K562 (cell line): ENCODE measurements around the gene ARFRP1. TPM values are rescaled to one million over a fixed set of nuclear protein-coding genes. Genes with fewer than 3 reads are reported as not detected.

Experiments
- CBX1 ChIP-seq: sonication (generic); IDR thresholded peaks from 2 replicates; pipeline ENCODE4 v1.6.1; 2016; ENCODE audit warnings: antibody characterized with exemption, low read depth, mild to moderate bottlenecking
- CREM ChIP-seq: IDR thresholded peaks from 2 replicates; pipeline ENCODE4 v1.6.1; 2014; ENCODE audit warnings: antibody characterized with exemption, low read depth
- CTBP1 ChIP-seq: fragments of 450-650 bp; IDR thresholded peaks from 2 replicates; pipeline ENCODE4 v1.6.1; 2016; ENCODE audit warnings: borderline replicate concordance
- ELK3 ChIP-seq: fragments of 450-650 bp; formaldehyde crosslinking; IDR thresholded peaks from 2 replicates; pipeline ENCODE4 v1.4.0; 2020; ENCODE audit warnings: mild to moderate bottlenecking
- EZH2 ChIP-seq: IDR thresholded peaks from 2 replicates; pipeline ENCODE4 v1.6.1; 2012; ENCODE audit warnings: low read depth, mild to moderate bottlenecking, inconsistent platforms, low read length, borderline replicate concordance
- GABPA ChIP-seq: fragments of 200-800 bp; sonication (Bioruptor generic); conservative IDR thresholded peaks from 2 replicates; pipeline ENCODE4 v1.6.1; 2016; ENCODE audit warnings: low read depth, missing genetic modification characterization, missing compliant biosample characterization
- HDAC1 ChIP-seq, 2 experiments: fragments of 450-650 bp; IDR thresholded peaks; 2 replicates each; pipeline ENCODE4 v1.6.1; 2016 to 2017; ENCODE audit warnings: inconsistent platforms in 1 of 2, mild to moderate bottlenecking in 1 of 2, moderate library complexity in 1 of 2
- HLTF ChIP-seq: fragments of 450-650 bp; IDR thresholded peaks from 2 replicates; pipeline ENCODE4 v1.6.1; 2016
- HNRNPH1 ChIP-seq: fragments of 200-400 bp; formaldehyde crosslinking; optimal IDR thresholded peaks from 2 replicates; pipeline ENCODE3; 2017; ENCODE audit warnings: low read depth, mild to moderate bottlenecking, low read length, moderate library complexity
- HOXB6 ChIP-seq: fragments of 250-450 bp; sonication (Bioruptor Pico); IDR thresholded peaks from 2 replicates; pipeline ENCODE4 v1.5.1; 2022; ENCODE audit warnings: mild to moderate bottlenecking, borderline replicate concordance
- MCM3 ChIP-seq: fragments of 450-650 bp; IDR thresholded peaks from 2 replicates; pipeline ENCODE4 v1.6.1; 2016
- MCM7 ChIP-seq, 2 experiments: fragments of 450-650 bp; IDR thresholded peaks; 2 replicates each; pipeline ENCODE4 v1.6.1; 2016 to 2018
- NCOA2 ChIP-seq, 2 experiments: fragments of 450-650 bp; IDR thresholded peaks; 2 replicates each; pipeline ENCODE4 v1.6.1; 2018; ENCODE audit warnings: mild to moderate bottlenecking in 2 of 2, moderate library complexity in 1 of 2; ENCODE audit not compliant: partially characterized antibody in 2 of 2
- NEUROD1 ChIP-seq: fragments of 150-350 bp; IDR thresholded peaks from 2 replicates; pipeline ENCODE4 v1.6.1; 2014; ENCODE audit warnings: borderline replicate concordance, low read length, low read depth; ENCODE audit not compliant: partially characterized antibody
- NFE2L1 ChIP-seq: fragments of 450-650 bp; IDR thresholded peaks from 2 replicates; pipeline ENCODE4 v1.6.1; 2016; ENCODE audit warnings: missing genetic modification characterization, low read depth, mild to moderate bottlenecking, missing compliant biosample characterization, moderate library complexity, borderline replicate concordance
- RBBP5 ChIP-seq: fragments of 200-600 bp; sonication (generic); IDR thresholded peaks from 2 replicates; pipeline ENCODE4 v1.6.1; 2012; ENCODE audit warnings: borderline replicate concordance, mild to moderate bottlenecking, low read length, control low read depth, inconsistent platforms; ENCODE audit not compliant: insufficient read depth, poor library complexity, severe bottlenecking
- SRF ChIP-seq, 2 experiments: fragments of 250-450, 450-650 bp in 1 of 2; sonication (Bioruptor Pico) in 1 of 2; sonication (generic) in 1 of 2; formaldehyde crosslinking; IDR thresholded peaks; 2 replicates each; pipeline versions ENCODE4 v1.5.0 to v1.5.1; 2020 to 2022; ENCODE audit warnings: mild to moderate bottlenecking in 1 of 2, missing genetic modification reagents in 1 of 2
- TCF7L2 ChIP-seq: fragments of 150-350 bp; IDR thresholded peaks from 2 replicates; pipeline ENCODE4 v1.6.1; 2016; ENCODE audit warnings: low read depth, mild to moderate bottlenecking, low read length, moderate library complexity
- TRIM28 ChIP-seq: fragments of 450-650 bp; IDR thresholded peaks from 2 replicates; pipeline ENCODE4 v1.6.1; 2017
- ZBTB34 ChIP-seq: fragments of 250-450 bp; sonication (Bioruptor Pico); IDR thresholded peaks from 2 replicates; pipeline ENCODE4 v1.8.0; 2021; ENCODE audit warnings: mild to moderate bottlenecking, moderate library complexity
- ZC3H11A ChIP-seq: IDR thresholded peaks from 2 replicates; pipeline ENCODE4 v1.6.1; 2012; ENCODE audit warnings: low read depth, low read length, improper control_type of control experiment
- ZFP91 ChIP-seq: sonication (generic); formaldehyde crosslinking; IDR thresholded peaks from 2 replicates; pipeline ENCODE4 v1.8.0; 2022; ENCODE audit warnings: mild to moderate bottlenecking, missing genetic modification reagents
- ZNF3 ChIP-seq: fragments of 250-450 bp; sonication (Bioruptor Pico); IDR thresholded peaks from 2 replicates; pipeline ENCODE4 v1.5.0; 2021; ENCODE audit warnings: mild to moderate bottlenecking, moderate library complexity
- ZNF347 ChIP-seq: fragments of 450-650 bp; formaldehyde crosslinking; IDR thresholded peaks from 2 replicates; pipeline ENCODE4 v1.4.0; 2020; ENCODE audit warnings: low read depth, mild to moderate bottlenecking, moderate library complexity
- ZNF354B ChIP-seq: fragments of 250-450 bp; sonication (Bioruptor Pico); IDR thresholded peaks from 2 replicates; pipeline ENCODE4 v1.4.0; 2020
- ZNF384 ChIP-seq: IDR thresholded peaks from 2 replicates; pipeline ENCODE4 v1.6.1; 2012; ENCODE audit warnings: low read depth, low read length, improper control_type of control experiment
- ZNF696 ChIP-seq: fragments of 250-450 bp; sonication (Bioruptor Pico); conservative IDR thresholded peaks from 2 replicates; pipeline ENCODE4 v1.4.0; 2020; ENCODE audit warnings: mild to moderate bottlenecking, moderate library complexity
- polyA plus RNA-seq, 8 experiments: library from polyadenylated mRNA; depleted of rRNA in 4 of 8; stranded (reverse) in 5 of 8; unstranded in 3 of 8; fragments of >200 nt; fragmentation: Nextera tagmentation in 2 of 8; fragmentation: Illumina TruSeq in 1 of 8; extraction: Ambion mirVana in 2 of 8; extraction: Trizol in 1 of 8; gene quantifications; 2 replicates each; pipeline versions ENCODE4 v1.2.1 to v1.2.3, GENCODE V29; 2011 to 2014; ENCODE audit warnings: inconsistent platforms in 1 of 8, missing spikeins in 1 of 8
- total RNA-seq, 7 experiments: library from RNA; depleted of rRNA in 6 of 7; stranded (reverse); fragments of >200 nt in 6 of 7; fragmentation: Illumina TruSeq in 2 of 7; extraction: Trizol in 2 of 7; gene quantifications; 2 replicates each; pipeline versions ENCODE4 v1.2.1 to v1.2.3, GENCODE V29; 2011 to 2021; ENCODE audit warnings: low replicate concordance in 1 of 7

The ARFRP1 gene
- total and polyA plus RNA-seq, 9 of the 15 experiments (the other 6 are each of a cell fraction or from before 2014, with no cell fraction given) = 2.2 to 78.9 (median 37.3) TPM

DNA sequence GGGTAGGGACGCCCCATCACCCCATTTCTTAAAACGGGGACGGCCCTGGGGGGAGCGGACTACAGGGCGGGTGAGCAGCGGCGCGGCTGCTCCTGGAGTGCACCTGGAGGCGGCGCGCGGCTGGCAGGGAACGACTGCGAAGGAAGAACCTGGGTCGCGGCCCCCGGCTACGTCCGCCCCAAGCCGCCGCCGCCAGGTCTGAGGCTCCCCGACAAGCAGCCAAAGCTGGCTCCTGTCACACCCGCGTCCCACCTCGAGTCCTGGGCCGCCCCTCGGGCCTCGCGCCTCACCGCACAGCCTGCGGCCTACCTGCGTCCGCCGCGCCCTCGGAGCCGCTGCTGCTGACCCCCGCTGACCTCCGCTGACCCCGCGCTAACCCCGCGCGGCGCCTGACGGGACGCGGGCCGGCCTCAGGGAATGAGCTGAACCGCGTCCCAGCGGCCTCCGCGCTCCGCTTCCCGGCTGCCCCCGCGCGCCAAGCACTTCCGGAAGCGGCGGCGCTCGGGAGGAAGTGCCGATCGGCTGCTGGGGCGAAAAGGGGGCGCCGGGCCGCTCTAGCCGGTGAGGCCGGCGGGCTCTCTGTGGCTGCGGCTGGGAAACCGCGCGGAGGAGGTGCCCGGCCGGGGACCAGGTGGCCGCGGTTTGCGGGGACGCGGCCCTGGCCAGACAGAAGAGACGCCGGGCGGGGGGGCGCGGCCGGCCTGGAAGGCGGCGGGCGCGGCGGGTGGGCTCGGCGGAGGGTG, at the start of gene ARFRP1, which contains the start of gene ZGPAT (continued):
- peak; percentile 49 for TF ChIP-seq NEUROD1
- TF ChIP-seq ZFP91 (CRISPR knock-in tag) = no peak
- TF ChIP-seq SRF (CRISPR knock-in tag; IDR thresholded peaks at IDR 0.05) = peak in 1 of 2 experiments; percentile 39; a peak in 1 of 4 replicates
- peak; percentile 73 for TF ChIP-seq CREM
- no peak for TF ChIP-seq ZNF347 (CRISPR knock-in tag)
- no peak for TF ChIP-seq ZNF3 (CRISPR knock-in tag)
- peak; percentile 95 for TF ChIP-seq RBBP5
- no peak for TF ChIP-seq TCF7L2
- TF ChIP-seq MCM3 = no peak
- TF ChIP-seq HNRNPH1 = no peak
- TF ChIP-seq ZNF696 (CRISPR knock-in tag) = no peak
- no peak for TF ChIP-seq ZC3H11A
- no peak for TF ChIP-seq NCOA2 (IDR thresholded peaks at IDR 0.05; ENCODE audit: partially characterized antibody in 2 of 2)
- TF ChIP-seq HDAC1 (IDR thresholded peaks at IDR 0.05) = peak in 1 of 2 experiments; percentile 61; a peak in 2 of 4 replicates
- no peak for TF ChIP-seq ZNF384
- TF ChIP-seq GABPA (tag) = peak; percentile 96
- no peak for TF ChIP-seq MCM7 (IDR thresholded peaks at IDR 0.05)
- TF ChIP-seq TRIM28 = no peak
- peak; percentile 68; the same call in 1 of the 2 replicates for TF ChIP-seq HLTF
- no peak for TF ChIP-seq EZH2
- no peak for TF ChIP-seq ELK3 (CRISPR knock-in tag)
- no peak for TF ChIP-seq ZBTB34
- TF ChIP-seq NFE2L1 (tag) = no peak
- TF ChIP-seq CBX1 = peak; percentile 74; the same call in 1 of the 2 replicates
- TF ChIP-seq HOXB6 (CRISPR knock-in tag) = no peak
- TF ChIP-seq ZNF354B (CRISPR knock-in tag) = no peak
- peak; percentile 68; the same call in 1 of the 2 replicates for TF ChIP-seq CTBP1
